ENCODE measurements around the gene IFIT1.
"Not testable (repeated sequence)": the region's sequence is repeated elsewhere in the genome, so short reads cannot be mapped to it uniquely, and the experiment has no call there.

IFIT1 gene, protein sequence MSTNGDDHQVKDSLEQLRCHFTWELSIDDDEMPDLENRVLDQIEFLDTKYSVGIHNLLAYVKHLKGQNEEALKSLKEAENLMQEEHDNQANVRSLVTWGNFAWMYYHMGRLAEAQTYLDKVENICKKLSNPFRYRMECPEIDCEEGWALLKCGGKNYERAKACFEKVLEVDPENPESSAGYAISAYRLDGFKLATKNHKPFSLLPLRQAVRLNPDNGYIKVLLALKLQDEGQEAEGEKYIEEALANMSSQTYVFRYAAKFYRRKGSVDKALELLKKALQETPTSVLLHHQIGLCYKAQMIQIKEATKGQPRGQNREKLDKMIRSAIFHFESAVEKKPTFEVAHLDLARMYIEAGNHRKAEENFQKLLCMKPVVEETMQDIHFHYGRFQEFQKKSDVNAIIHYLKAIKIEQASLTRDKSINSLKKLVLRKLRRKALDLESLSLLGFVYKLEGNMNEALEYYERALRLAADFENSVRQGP

GRCh38 chr10:89391907-89392756 is at the start of gene IFIT1:
TSS of gene IFIT1 (plus strand) at chr10:89392623. CDS start at chr10:89392713, 90 bp downstream.
- DNase-seq (ENCODE audit: low read depth, low spot score) = no peak

- no peak for DNase-seq (ENCODE audit: low read depth, low spot score)
These were observed 49.2 kb upstream of the IFIT1 start for GRCh38 chr10:89343089-89343767.

DNA sequence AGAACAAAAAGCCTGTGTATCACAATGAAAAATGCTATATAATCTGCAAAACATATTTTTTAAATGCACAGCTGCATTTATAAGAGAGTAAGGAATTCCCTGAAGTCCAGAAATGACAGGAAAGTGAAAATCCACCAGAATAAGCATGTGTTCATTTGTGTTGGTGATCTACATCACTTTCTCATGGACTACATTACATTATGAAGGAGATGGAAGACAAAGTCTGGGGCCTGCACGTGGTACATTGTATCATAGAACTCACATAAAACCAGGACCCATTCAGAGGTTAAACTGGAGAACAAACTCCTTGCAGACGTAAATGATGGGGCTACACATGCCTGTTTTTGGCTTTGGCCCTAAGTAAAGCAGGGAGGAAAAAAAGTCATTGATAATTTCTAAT is 48.3 kb upstream of the IFIT1 start:
- no peak for DNase-seq (ENCODE audit: low read depth, low spot score)

DNA sequence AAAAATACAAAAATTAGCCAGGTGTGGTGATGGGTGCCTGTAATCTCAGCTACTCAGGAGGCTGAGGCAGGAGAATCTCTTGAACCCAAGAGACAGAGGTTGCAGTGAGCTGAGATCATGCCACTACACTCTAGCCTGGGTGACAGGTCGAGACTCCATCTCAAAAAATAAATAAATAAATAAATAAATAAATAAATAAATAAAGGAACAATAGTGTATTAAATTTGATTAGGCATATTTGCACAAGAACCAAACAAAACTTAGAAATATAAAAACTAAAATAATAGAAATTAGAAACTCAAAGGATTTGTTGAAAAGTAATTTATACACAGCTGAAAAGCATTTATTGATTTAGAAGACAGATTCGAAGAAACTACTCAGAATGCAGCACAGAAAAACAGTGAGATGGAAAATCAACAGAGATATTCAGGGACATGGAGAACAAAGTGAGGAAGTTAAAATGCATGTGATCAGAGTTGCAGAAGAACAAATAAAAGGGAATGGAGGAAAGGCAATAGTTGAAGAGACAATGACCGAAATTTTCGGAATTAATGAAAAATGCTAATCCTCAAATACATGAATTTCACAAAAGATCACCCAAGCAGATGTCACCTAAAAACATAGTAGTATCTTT is 46.9 kb upstream of the IFIT1 start:
- no peak for DNase-seq (ENCODE audit: low read depth, low spot score)

- no peak for DNase-seq (ENCODE audit: low read depth, low spot score)
These were observed 45.8 kb upstream of the IFIT1 start for GRCh38 chr10:89346405-89347254.

- DNase-seq (ENCODE audit: low read depth, low spot score) = no peak
These were observed 44.5 kb upstream of the IFIT1 start for GRCh38 chr10:89347701-89348457.

DNA sequence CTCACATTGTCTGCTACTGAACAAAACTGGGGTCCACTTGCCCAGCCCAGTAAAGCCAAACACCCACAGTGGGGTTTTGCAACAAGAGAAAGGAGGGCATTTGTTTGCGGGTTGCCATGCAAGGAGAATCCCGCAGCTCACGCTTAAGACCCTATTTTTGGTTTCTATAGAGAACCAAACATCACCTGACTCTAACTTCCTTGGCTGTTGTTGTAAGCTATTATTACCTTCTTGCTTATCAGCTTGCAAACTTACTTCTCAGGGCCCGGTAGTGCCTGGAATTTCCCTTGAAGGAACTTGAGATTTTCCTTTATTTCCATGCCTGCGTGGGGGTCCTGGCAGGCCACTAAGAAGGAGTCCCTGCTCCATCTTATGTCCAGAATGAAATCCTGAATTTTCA is 43.9 kb upstream of the IFIT1 start:
- DNase-seq (ENCODE audit: low read depth, low spot score) = no peak

DNA sequence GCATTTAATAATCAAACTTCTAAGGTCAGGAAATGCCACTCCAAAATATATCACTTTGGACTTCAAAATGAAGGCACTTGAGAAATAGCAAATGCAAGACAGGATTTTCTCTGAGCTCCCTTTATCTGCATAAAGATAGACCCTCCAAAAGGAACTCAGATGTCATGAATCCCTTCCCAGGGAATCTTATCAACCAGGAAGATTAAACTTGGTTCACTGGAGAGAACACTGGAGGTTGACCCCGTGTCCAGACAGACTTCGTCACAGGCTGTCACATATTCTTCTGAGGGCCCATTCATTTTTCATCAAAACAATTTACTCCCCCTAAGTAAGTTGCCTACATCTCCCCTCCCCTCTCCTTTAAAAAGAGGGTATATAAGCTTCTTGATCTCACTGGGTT is 43.4 kb upstream of the IFIT1 start:
- DNase-seq (ENCODE audit: low read depth, low spot score) = no peak

- DNase-seq (ENCODE audit: low read depth, low spot score) = not testable (repeated sequence)
These were observed 41.6 kb upstream of the IFIT1 start for GRCh38 chr10:89350631-89351315.

DNA sequence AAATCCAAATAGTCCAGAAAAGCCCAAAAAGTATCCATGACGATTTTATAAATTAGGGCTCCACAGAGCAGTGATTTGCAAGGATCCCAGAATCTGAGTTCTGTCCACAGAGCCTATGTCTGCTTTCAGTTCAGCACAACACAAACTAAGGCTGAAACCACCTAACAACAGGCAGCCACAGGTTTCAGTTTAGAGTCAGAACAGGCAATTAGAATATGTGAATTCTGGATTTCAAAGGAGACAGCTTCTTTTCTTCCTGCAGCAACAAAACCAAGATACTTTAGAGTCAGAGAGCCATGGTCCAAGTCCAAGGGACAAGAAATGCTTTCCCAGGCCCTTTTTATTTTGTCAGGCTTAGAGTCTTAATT is 41.0 kb upstream of the IFIT1 start:
- no peak for DNase-seq (ENCODE audit: low read depth, low spot score)

GRCh38 chr10:89351780-89352597 is 40.4 kb upstream of the IFIT1 start:
- no peak for DNase-seq (ENCODE audit: low read depth, low spot score)

DNA sequence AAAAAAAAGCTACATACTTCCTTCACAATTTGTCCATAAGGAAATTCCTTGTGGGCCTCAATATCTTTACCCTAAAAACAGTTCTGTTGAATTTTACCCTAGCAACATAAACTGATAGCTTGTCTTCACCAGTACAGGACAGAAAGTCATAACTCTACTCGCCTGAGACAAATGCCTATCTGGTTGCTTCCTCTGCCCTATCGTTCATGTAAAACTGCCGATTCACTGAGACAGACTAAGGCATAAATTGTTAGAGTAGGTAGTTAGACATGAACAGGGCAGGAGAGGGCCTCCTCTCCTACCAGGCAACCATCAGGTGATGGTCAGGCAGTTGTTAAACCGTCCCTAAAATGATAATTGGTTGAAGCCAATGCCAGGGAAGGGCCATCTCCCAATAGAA is 39.6 kb upstream of the IFIT1 start:
- no peak for DNase-seq (ENCODE audit: low read depth, low spot score)

DNA sequence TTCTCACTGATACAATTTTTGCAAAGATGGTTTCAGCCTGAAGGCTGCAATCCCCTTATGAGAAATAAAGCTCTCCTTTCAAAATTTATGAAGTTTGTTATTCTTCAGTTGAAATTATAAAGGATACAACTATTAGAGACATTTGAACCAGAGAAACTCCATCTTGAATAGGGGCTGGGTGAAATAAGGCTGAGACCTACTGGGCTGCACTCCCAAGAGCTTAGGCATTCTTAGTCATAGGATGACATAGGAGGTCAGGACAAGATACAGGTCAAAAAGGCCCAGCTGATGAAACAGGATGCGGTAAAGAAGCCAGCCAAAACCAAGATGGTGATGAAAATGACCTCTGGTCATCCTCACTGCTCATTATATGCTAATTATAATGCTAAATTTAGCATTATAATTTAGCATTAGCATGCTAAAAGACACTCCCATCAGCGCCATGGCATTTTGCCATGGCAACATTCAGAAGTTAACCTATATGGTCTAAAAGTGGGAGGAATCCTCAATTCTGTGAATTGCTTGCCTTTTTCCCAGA is 37.0 kb upstream of the IFIT1 start:
- no peak for DNase-seq (ENCODE audit: low read depth, low spot score)

- no peak for DNase-seq (ENCODE audit: low read depth, low spot score)
These were observed 35.3 kb upstream of the IFIT1 start for GRCh38 chr10:89357096-89357495.

DNA sequence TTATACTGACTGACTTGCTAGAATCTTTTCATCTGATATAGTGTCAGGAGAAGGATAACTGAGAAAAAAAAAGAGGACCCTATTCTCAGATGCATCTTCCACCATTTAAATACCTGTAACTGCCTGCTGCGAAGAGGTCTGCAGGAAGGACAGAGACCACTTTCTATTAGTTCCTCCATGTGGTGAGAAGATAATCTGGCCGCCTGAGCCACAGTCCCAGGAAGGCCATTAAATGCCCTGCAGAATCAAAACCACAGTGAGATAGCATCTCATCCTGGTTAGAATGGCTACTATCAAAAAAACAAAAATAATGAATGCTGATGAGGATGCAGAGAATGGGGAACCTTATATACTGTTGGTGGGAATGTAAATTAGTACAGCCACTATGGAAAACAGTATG is 34.4 kb upstream of the IFIT1 start:
- DNase-seq (ENCODE audit: low read depth, low spot score) = no peak

- no peak for DNase-seq (ENCODE audit: low read depth, low spot score)
These were observed 32.3 kb upstream of the IFIT1 start for GRCh38 chr10:89360157-89360556.

DNA sequence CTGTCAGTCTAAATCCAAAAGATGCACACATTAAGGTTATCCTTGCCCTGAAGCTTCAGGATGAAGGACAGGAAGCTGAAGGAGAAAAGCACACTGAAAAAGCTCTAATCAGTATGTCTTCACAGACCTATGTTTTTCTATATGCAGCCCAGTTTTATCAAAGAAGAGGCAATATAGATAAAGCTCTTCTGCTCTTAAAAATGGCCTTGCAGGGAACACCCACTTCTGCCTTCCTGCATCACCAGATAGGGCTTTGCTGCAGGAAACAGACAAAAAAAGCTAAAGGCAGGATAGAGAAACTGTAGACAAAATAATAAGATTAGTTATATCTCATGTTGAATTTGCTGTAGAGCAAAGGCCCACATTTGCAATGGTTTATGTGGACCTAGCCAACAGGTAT is 29.5 kb upstream of the IFIT1 start:
- DNase-seq (ENCODE audit: low read depth, low spot score) = no peak

- DNase-seq (ENCODE audit: low read depth, low spot score) = no peak
These were observed 28.5 kb upstream of the IFIT1 start for GRCh38 chr10:89363729-89364442.
